Activated naive CD8-positive, alpha-beta T cell treated with anti-CD3 and anti-CD28 coated beads, Interleukin-2, amount 50 U/mL, for 16 hours (primary cell): ENCODE data around the gene STPG4.
"Not testable (repeated sequence)": the region's sequence is repeated elsewhere in the genome, so short reads cannot be mapped to it uniquely, and the experiment has no call there.

ENCODE experiments used
- DNase-seq: peaks from one replicate; pipeline ENCODE4 v3.0.0-alpha.2; 2020; ENCODE audit warnings: low read depth, low spot score

Gene STPG4, protein sequence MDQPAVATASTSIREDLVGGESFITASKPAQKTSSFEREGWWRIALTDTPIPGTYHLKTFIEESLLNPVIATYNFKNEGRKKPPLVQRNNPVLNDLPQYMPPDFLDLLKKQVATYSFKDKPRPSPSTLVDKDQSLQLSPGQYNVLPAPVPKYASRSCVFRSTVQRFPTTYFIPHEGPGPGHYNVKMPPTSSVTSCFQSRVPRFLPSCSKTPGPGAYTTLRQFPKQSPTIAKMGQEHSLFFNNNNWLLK

DNA sequence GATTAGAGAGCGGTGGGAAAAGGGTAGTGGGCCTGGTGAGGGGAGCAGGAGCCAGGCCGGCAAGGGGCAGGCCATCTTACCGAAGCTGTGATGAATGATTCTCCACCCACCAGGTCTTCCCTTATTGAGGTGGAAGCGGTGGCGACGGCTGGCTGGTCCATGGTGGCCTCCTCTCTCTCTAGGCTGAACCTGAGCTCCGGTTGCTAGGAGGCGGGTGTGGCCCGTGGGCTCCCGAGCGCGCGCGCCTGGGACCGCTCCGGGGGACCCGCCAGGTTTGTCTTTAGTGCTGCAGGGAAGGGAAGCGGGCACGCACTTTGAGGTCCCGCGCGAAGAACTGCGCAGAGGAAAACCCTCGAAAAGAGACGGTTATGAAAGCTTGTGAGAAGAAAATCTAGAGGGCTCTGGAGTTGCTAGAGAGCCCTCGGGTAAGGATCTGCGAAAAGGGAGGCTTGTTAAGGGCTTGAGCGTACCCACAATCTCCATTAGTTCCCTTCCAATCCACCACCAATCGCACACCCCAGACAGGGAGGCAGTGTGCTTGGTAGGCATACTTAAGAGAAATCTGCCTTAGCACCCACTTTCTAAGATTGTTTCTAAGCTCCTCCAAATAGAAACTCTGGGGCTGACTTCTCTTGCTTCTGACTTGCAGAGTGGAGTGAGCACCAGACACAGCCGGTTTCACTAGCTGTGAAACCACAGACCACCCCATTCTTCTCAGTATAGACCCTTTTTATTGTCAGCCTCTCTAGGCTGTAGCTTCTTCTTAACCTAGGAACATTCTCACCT is at the start of gene STPG4:
STPG4 (minus strand) TSS at position 218 of the 786 bp plus-strand sequence; CDS start at position 161, 57 bp downstream.
- DNase-seq, result no peak

DNA sequence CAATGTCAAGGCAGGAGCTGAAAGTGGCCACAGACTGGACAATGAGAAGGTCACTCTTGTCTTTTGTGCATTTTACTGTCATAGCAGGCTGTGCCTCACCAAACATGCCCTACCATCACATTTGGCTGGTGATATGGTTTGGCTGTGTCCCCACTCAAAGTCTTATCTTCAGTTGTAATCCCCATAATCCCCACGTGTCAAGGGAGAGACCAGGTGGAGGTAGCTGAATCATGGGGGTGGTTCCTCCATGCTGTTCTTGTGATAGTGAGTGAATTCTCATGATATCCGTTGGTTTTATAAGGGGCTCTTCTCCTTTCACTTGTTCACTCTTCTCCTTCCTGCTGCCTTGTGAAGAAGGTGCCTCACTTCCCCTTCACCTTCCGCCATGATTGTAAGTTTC is 49.6 kb upstream of the STPG4 start:
- no peak for DNase-seq

DNA sequence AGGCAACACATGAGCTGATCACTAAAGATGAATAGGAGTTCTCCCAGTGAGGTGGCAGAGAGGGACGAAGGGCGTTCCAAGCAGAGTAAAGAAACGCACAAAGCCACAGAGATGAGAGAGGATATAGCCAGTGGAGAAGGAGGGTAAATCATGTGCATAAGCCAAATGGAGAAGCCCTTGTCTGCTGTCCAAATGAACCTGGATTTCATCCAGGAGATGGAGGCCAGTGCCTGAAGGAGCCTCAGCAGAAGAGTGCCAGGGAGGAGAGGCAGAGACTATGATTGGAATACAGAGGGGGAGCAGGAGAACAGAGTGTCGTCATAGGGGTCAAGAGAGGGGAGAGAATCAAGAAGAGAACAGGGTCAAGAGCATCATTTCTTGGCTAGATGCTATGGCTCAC is 48.9 kb upstream of the STPG4 start:
- no peak for DNase-seq

DNA sequence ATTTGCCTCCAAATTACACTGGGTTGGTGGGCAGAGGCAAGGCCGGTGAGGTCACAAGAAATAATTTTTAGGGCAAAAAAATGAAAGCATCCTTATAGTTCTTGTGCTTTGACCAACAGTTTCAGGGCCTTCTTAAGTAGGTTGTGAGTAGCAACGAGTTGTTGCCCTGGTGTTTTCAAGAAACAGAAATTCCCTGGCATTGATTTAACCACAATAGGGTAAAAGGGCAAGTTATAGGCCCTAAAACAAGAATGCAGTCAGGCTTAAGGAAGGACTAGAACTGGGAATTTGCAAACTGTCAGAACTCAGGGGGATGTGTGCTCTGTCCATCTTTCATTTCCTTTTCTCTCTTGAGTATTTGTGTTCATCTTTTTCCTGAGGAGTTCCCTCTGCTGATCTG is 46.1 kb upstream of the STPG4 start:
- DNase-seq, result no peak

DNA sequence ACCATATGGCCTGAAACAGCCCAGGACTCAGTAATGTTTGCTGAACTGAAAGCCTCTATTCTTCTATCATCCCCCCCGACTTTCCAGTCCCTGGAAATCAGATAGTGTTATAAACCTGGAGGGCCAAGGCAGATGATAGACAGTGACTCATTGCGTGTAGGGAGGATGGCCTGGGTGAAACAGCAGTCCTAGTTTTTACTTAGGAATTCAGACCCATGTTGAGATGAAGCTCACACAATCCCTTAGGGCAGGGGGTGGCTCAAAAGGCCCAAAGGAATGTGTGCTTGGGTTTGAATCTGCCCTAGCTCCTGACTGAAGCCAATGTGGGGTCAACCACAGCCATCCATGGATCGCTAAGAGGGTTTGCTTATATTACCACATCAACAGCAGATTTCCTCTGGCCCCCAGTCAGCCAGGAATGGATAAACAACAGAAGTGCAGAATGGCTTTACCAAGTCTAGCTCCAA is 43.9 kb upstream of the STPG4 start:
- no peak for DNase-seq

DNA sequence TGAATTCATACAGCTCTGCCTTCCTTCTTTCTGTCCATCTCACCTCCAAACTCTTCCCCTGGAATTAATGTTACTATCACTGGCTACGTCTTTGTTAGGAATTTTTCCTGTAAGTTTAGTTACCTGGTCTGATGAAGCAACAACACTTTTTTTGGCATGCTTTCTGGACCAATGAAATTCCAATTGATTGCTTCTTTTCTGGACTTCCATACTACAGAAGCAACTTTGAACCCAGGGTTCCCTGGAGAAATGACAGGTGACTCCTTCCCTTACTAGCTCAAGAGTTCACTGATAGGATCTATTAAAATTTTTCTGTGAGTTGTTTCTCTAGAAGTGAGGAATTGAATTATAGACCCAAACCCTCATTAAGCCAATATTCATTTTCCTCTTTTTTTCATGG is 41.4 kb upstream of the STPG4 start:
- no peak for DNase-seq

DNA sequence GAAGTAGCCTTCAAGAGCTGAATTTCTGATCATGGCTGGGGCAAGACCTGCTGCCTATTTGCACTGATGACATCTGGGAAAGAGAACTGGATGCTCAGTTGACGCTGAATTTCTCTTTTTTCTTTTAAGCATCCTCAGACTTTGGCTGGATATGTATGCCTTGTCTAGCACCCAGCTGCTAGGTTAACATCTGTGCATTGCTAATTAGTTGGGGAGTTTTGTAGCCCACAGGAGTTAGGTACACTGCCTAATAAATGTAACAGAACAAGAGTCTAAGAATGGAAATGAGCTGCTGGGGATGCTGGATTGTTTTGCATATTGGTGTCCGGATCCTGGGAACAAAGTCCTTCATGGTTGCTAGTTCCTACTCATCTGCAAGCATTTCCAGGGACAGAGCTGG is 40.9 kb upstream of the STPG4 start:
- no peak for DNase-seq

DNA sequence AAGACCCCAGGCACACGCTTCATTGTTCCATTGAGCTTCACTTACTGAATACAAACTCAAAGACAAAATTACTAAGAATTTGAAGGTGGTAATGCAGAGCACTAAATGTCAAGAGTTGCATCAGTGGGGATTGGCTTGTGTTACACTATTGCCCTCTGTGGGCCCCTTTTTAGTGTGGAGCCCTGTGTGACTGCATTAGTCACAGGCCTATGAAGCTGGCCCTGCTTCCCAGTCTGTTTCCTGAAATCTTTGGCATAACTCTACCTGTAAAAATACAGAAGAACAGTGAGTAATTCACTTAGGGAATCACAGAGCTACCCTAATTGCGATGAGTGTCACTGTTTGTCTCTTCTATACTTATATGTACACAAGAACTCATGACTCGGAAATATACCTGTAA is 40.0 kb upstream of the STPG4 start:
- DNase-seq, result no peak

DNA sequence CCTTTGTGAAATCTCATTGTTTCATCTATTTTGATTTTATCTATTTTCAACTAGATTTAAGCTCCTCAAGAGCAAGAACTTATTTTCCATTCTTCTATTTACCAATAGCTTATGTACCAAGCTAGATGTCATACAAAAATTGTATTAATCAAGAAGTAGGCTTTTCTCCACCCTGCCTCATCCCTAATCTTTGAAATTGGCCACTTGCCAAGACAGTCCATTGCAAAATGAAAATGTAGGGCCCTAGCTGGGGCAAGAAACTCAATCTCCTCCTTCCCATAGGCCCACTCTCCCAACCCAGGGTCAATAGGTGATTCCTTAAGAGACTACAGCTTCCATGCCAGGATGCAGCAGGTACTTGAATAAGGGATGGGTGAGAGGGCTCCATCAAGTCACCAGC is 39.3 kb upstream of the STPG4 start:
- no peak for DNase-seq

DNA sequence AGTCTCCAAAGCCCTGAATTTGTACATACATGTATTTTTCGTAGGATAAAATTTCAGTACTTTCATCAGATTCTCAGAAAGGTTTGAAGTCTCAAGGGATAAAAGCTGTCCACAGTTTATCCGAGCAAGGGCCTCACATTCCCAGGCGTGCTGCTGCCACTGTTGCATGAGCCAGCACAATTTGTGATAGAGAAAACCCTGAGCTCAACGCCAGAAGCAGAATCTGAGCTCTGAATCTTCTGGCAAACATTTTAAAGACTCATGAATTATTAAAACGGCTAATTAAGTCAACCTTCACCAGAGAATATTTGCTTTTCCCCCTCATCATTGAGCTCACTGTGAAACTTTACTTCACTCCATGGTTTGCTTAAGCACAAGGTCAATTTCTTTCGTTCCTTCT is 38.5 kb upstream of the STPG4 start:
- DNase-seq, result no peak

DNA sequence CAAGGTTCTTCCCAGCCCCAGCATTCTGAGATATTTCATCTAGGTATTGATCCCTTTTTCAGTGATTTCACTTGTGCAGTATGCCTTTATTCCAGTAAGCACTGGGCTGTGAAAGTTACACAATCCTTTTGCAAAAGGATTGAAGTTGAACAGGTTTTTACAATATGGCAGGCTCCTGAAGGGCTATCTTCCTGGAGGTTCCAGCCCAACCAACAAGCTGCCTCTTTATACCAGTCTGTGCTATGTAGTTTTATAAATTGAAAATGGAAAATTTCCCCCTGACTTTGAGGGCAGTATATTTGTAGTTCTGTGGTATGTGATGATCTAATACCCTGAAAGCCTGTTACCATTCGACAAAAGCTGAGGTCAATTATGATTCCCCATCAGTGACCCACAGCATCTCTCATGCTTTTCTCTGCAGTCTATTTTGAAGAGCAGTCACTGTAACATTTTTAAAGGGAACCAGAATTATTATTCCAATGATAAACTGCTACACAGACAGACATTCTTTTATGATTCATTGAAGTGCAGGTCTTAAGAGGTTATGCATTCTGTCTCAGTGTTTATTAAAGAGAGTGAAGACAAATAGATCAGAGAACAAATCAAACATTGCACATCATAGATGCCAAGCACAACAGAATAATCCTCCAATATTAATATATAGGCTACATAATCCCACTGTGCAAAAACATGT is 35.2 kb upstream of the STPG4 start:
- DNase-seq, result no peak

DNA sequence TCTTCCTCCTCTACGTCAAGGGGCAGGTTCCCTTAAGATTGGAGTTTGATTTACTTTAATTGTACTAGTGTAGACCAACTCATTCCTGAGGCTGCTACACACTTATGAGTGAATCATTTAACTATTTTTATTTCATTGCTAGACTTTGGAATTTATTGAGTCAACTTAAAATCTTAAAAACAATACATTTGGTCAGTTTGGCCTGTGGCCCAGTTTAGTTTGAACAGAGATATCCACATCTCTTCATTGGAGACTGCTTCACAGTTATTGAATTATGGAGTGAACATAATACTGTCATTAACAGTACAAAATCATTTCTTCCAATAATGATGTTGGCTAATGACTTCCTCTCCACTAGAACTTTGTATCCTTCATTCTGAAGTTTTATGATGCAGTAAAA is 34.5 kb upstream of the STPG4 start:
- DNase-seq, result no peak

DNA sequence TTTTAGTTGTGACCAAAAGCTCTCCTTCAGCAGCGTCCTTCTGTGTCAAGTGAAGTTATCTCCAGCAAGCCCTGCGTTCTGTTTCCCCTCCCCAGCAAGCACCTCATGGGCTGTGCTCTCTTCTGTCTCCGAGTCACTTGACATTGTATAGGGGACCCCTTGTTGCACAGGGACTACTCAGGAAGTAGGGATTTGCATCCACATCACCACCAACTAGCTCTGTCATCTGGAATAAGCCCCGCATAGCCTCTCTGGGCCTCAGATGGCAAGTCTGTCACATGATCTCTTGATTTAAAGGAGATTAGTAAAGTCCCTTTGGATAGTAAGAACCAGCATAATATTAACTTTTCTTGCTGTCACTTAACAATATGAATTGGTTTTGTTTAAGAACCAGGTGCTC is 32.0 kb upstream of the STPG4 start:
- DNase-seq, result no peak

DNA sequence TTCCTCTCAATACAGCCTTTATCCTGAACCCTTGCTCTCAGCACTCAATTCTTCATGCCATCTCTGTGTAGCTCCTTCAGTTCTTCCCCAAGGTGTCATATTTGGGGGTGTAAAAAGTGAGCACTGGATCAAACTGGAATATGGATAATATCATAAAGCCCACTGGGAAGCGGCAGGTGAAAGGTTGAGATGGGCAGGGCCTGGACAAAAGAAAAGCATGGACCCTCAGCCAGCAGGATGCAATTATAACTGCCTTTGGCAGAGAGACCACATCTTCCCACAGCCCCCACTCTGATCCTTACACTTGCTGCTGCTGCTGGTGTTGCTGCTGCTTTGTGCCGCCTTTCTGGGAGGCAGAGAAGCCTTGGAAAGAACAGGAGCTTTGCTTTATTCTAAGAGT is 31.2 kb upstream of the STPG4 start:
- no peak for DNase-seq

DNA sequence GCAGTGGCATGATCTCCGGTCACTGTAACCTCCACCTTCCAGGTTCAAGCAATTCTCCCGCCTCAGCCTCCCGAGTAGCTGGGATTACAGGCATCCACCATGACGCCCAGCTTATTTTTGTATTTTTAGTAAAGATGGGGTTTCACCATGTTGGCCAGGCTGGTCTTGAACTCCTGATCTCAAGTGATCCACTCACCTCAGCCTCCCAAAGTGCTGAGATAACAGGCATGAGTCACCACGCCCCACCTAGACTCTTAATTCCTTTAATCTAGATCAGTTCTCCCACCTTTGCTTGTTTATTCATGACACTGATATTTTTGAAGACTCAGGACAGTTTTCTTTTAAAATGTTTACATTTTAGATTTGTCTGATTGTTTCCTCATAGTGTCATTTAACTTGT is 30.0 kb upstream of the STPG4 start:
- not testable (repeated sequence) for DNase-seq

DNA sequence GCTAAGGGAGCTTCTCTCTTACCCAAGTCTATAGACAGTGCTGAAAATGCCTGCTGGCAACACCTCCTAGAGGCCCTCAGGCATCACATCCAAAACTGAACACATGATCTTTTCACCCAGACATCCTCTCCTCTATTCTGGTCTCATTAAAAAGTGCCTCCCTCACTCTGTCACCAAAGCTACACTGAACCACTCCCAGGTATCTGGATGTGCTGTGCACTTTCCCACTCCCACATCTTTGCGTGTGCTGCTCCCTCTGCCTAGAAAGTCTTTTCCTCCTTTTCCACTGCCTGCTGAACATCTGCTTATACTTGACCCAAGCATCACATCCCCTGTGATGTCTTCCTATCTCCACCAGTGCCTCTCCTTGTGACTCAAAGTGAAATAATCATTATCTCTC is 26.1 kb upstream of the STPG4 start:
- no peak for DNase-seq

DNA sequence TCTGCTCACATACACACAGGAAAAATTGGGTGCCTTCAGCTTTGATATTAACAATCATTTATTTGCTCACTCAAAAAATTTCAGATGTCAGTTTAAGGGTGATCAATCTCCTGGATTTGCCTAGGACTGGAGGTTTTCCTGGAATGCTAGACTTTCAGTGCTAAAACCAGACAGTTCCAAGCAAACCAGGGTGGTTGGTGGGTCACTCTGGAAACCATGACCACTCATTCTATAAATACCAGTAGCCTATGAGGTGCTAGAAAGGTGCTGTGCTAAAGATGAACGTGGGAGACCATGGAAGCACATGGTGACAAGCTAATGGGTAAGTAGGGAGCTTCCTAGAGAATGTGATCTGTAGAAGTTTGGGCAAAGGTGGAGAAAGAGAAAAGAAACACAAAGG is 25.4 kb upstream of the STPG4 start:
- no peak for DNase-seq

DNA sequence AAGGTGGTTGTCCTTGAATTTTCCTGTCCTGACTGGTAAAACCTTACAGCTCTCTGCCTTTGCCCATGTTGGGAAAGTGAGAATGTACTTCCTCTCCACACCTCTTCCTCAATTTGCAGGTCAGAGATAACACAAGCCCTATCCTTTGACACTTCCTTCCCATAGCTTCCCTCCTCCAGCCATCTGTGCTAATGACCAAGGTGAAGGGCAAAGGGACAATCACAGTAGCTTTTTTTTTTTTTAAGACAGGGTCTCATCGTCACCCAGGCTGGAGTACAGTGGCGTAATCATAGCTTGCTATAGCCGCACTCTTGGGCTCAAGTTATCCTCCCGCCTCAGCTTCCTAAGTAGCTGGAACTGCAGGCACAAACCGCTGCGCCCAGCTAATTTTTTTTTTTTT is 24.3 kb upstream of the STPG4 start:
- no peak for DNase-seq

DNA sequence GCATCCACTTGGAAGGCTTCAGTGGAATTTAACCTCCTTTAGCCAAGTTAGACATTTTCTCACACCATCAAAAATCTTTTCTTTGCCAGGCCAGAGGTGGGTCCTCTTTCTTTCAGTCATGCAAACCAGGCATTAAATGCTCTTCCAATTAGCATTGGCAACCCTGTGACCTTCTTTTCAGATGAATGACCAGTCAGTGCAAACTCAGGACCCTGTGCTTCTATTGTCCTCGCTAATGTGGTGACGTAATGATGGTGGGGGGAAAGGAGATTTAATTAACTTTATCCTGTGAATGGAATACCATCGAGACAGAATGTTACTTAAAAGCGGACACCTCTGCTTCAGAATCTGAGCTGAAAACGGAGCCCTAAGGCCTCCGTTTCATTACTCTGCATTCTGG is 23.2 kb upstream of the STPG4 start:
- DNase-seq, result no peak

DNA sequence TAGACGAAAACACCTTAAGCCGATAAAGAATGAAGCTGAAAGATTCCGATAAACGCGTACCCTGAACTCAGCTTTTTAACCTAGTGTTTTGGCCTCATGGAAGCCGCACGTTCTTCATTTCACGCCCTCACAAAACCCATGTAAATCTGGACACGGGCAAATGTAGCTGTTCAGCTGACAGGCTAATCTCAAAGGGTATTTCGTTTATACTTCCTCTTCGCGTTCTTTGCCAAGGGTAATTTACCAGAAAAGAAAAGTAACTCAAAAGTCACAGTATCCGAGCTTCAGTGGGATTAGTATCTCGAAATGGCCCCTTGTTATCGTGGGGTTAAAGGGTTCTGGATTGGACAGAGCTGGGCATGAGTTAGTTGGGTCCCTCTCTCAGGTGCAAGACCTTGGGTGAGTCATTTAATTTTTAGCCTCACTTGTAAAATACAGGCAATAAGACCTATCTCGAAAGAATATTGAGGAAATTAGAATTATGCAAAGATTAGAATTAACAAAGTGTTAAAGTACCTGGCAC is 22.0 kb upstream of the STPG4 start:
- DNase-seq, result no peak

DNA sequence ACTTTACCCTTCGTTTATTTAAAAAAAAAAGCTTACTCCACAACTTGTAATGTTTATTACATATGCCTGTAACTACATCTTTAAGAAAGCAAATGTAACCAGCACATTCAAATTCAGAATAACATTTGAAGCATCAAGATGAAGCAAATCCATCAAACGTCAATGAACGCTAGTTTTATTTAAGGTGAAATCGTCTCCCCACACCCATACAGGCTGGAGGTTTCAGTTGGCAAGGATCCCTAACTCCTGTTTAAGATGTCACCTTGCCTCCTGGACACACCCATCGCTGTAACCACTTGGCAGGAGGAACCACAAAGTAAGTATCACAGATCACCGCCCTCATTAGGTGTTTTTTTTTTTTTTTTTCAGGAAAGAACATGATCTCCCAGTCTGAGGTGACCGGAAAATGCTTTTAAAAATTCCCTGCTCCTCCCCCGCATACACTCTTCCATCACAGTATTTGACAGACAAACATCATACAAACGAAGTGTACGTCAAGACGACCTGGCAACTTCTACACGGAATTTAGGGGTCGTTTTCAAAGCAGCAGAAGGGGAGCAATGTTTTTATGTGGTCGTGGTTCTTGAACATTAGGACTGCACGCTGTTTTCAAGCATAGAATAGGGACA is 19.7 kb upstream of the STPG4 start:
- DNase-seq, result no peak
